Nucleus accumbens (tissue), 56 donors: ENCODE measurements around the gene FAM78B.

ENCODE experiments used
- DNase-seq, 56 donors: peaks; one replicate each; lab custom pipeline; 2025; lab: John Stamatoyannopoulos, UW

FAM78B gene

DNA sequence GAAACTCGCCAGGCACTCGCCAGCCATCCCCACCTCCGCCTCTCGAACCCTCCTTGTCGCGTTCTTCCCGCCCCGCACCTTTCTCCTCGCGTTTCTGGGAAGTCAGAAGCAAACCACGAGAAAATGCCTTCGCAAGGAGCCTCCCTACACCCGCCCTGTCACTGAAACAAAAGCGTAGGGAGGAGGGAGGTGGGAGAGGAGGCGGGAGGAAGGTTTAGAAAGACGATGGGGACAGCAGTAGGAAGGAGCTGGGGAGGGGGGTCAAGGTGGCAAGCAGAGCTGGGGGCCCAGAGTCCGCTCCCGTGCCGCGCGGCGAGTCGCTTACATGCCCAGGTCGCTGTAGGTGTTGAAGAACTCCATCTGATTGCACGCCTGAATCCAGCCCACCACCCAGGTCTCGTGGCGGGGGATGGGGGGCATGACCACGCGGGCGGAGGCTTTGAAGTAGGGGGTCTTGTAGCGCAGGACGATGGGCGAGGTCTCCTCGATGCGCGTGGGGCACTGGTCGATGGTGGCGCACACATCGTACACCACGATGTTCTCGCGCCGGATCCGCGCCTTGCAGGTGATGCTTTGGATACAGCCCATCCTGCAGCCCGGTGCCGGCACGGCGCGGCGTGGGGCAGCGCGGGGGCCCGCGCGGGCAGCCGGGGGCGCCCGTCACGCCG, 1.0 kb downstream of the FAM78B start:
- peak in 22 of 56 donors; percentile 12 to 69 (median 35) for DNase-seq

- DNase-seq = peak in 29 of 56 donors; percentile 4 to 68 (median 38)
Measured at GRCh38 chr1:166164995-166165660, 1.7 kb downstream of the FAM78B start.

- no peak for DNase-seq
Measured at GRCh38 chr1:166164646-166164994, 2.2 kb downstream of the FAM78B start.

GRCh38 chr1:166159656-166160055, 7.1 kb downstream of the FAM78B start:
- no peak for DNase-seq

DNA sequence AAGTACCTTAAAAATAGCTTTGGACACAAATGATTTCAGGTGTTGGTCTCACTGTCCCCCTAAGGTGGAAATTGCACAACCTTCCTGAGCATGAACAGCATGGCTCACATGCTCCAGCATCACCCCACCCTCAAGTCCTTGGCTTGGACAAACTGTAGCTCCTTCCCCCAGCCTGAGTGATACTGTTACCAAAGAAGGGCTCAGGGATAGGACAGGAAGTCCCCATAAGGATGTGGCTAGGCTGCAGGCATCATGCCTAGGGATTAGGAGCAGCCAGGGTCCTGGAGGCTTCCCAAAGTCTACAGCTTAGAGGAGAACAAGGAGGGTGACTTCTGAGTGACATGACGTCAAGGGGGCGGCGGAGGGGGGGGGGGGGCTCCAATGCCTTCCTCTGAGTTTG, 10.1 kb downstream of the FAM78B start:
- no peak for DNase-seq

DNA sequence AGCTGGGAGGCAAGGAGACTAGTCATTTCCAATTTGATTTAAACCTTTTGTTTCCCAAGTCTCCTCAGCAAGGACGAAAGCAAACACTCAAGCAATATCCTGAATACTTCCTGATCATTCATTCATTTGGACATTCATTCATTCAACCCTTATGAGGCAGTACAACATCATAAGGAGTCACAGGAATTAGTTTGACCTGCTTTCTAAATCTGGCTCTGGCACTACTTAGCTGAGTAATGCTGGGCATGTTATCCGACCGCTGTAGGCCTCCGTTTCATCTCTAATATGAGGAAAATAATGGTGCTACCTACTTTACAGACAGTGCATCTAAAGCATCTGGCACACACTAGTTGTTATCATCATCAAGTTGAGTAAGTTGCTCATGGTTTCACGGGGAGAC, 11.7 kb downstream of the FAM78B start:
- DNase-seq = no peak

DNA sequence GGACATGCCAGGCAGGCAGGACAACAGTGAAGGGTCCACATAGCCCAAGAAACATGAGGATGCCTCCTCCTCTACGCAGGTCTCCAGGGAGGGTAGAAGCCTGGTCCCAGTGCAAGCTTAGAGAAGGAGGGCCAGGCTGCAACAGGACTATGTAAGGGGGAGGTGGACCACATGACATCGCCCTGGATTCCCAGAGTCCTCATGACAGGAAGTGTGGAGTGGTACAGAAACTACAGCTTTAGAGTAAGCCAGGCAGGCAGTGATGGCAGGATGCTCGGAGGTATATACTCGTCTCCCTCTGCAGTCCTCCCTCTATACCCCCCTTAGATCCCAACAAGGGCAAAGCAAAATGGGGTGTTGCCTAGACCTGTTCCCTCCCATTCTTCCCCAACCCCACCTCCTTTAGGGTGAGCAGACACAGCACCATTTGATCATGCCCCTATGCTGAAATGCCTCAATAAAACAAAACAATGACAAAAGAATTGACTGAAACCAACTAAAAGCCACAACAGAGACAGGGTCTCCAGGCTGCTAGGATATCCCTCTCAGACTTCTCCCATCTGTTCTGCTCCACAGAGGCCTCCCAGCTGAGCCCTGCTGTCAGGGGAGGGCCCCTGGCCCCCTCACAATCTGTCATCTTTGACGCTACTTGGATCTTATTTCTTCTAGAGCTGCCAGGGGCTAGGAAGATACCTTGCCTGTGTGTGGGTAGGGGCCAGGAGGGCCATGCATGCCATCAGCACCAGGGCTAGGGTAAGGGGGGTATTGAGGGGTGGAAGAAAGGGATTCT, 13.1 kb downstream of the FAM78B start:
- DNase-seq = no peak

DNA sequence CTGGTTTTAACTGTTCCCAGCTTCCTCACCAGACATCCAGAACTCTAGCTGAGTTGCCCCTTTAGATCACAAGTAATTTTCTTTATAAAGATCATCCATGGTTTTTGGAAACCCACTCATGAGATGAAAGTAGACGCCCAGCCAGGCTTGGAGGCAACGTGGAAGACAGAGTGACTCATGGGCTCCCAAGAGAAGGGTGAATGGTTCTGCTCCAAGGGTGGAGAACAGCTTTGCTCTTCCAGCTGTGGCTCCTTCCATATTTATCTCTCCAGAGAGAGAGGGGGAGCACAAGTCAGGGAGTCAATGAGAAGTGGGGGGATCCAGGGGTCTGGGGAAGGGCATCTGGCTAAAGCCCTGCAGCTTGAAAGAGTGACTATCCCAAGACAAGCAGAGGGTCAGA, 13.8 kb downstream of the FAM78B start:
- no peak for DNase-seq

GRCh38 chr1:166151804-166152203, 15.0 kb downstream of the FAM78B start:
- no peak for DNase-seq

- no peak for DNase-seq
Measured at GRCh38 chr1:166145499-166145898, 21.3 kb downstream of the FAM78B start.

- DNase-seq = no peak
Measured at GRCh38 chr1:166141969-166142368, 24.8 kb downstream of the FAM78B start.

DNA sequence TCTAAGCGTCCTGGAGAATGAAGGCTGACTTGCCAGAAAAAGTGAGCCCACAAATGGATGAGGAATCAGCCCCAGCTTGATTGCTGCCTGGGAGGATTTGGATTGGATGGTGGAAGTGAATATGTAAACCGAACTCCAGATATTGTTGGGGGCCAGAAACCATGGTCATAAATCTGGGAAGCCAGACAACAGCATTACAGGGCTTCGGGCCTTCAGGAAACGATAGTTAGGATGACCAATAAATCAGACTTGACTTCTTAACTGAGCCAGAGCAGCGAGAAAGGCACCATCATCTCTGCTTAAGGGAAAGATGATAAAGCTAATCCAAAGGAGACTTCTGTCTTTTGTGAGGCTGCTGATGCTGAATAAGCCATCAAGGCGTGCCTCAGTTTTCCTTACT, 26.6 kb downstream of the FAM78B start:
- DNase-seq = no peak

GRCh38 chr1:166139735-166140134, 27.1 kb downstream of the FAM78B start:
- no peak for DNase-seq

DNA sequence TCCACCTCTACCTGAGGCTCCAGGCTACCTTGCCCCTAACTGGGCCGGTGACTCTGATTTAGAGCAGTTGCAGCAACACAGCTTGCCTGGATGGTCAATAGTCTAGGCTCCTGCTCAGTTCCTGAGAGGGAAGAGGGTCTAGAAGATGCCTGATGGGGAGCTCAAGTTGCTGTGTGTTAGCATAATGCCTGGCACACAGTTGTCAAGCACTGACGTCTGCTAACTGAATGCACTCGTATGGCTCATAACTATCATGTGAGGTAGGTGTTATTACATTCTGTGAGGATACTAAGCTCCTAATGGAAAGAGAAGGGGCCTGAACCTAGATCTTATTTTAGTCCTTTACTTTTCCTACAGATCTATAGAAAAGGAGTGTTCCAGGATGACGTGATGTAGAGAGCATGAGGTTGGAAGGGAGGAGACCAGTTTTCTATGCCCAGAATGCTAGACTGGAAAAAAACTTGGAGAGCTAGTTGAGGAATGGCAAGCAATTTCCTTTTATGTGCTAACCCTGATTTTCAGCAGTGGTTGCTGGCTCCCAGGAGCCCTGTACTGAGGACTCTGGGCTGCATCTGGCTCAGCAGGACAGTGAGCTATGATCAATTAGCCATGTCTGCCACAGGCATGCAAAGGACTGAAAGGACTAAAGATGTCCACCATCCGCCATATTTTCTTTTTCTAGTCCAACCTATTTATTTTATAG, 30.0 kb downstream of the FAM78B start:
- no peak for DNase-seq

- no peak for DNase-seq
Measured at GRCh38 chr1:166136222-166136621, 30.6 kb downstream of the FAM78B start.

GRCh38 chr1:166133857-166134256, 32.9 kb downstream of the FAM78B start:
- DNase-seq = no peak

DNA sequence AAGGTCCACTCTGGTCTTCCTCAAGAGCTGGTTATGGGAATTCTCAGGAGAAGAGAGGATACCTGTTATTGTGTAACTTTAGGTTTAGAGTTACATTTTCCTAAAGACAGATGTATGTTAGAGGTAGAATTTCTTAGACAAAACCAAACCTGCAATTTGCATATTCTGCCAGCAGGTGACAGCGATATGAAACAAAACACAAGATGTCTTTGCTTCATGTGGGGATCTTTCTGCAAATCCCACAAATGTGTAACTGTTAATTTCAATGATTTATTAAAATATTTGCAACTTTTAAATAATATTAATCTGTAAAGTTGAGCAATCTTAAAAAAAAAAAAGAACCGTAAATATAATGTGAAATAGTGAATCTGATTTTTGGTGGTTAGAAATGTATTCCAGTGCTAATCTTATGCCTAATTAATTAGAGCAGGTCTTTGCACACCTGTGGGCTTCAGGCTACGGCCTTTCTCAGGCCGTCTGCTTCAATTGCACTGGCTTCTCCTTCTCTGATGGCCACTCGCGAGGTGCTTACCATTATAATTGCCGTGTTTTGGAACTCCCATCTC, 33.4 kb downstream of the FAM78B start:
- no peak for DNase-seq

DNA sequence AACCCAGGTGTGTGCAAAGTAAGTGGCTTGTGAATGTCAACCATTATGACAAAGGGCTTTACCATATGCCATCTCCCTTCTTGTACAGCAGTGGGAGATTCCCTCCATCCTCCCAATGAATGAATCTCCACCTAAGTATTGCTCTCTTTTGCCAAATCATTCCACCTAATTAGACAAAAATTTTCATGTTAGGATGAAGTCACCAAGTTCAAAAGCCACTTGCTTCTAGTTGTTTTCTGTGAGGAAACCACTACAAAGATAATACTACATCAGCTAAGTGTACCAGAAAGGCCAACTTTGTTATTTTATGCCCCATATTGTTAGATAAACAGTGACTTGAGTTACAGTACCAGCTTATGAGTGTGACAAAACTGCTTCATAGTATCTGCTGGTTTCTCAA, 34.3 kb downstream of the FAM78B start:
- no peak for DNase-seq

DNA sequence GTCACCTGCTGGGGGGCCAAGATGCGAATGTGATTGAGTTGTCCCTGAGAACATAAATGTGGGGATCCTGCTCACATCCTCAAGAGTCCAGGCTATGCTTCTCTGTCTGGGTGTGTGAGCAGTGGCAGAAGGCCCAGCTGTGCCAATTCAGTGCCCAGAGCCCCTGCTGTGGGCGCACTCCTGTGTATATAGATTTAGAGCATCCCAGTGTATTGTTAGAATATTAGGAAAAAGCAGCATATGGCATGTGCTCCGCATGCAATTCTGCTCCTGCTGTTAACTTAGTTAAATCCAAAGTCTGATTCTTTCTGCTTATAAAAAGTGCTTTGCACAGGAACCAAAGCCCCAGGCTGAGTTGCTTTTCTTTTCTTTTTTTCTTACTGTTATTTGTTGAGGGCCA, 37.8 kb downstream of the FAM78B start:
- DNase-seq = no peak

DNA sequence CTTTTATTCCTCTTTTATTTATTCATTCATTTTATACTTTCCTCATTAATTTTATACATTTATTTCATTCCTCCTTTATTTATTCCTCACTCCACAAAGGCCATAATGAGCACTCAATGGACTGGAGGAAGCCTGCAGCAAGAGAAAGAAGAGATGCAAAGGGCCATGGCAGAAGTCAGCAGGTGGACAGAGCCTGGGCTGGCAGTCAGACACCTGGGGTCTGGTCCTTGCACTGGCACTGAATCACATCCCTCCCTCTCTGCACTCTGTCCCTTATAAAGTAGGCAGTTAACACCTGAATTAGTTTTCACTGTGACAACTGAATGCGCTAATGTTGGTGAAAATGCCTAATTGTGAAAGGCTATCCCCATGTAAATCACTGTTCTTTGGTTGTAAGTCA, 38.6 kb downstream of the FAM78B start:
- no peak for DNase-seq

- DNase-seq = no peak
Measured at GRCh38 chr1:166127003-166127402, 39.8 kb downstream of the FAM78B start.
